ENCODE results near the gene CPA1.

The CPA1 gene

GRCh38 chr7:130356121-130356875 is 24.0 kb upstream of the CPA1 start:
- DNase-seq, result no peak

- no peak for DNase-seq
Observed at GRCh38 chr7:130356876-130357611, 23.2 kb upstream of the CPA1 start.

GRCh38 chr7:130358471-130358870 is 21.8 kb upstream of the CPA1 start:
- no peak for DNase-seq

GRCh38 chr7:130359276-130359857 is 20.9 kb upstream of the CPA1 start:
- DNase-seq, result no peak

- no peak for DNase-seq
Observed at GRCh38 chr7:130360518-130360917, 19.8 kb upstream of the CPA1 start.

GRCh38 chr7:130361681-130362080 is 18.6 kb upstream of the CPA1 start:
- DNase-seq, result no peak

GRCh38 chr7:130362251-130362816 is 18.0 kb upstream of the CPA1 start:
- no peak for DNase-seq

- DNase-seq, result no peak
Observed at GRCh38 chr7:130363026-130363847, 17.1 kb upstream of the CPA1 start.

GRCh38 chr7:130364451-130364850 is 15.8 kb upstream of the CPA1 start:
- no peak for DNase-seq

- DNase-seq, result no peak
Observed at GRCh38 chr7:130365088-130365487, 15.2 kb upstream of the CPA1 start.

GRCh38 chr7:130365511-130366441 is 14.5 kb upstream of the CPA1 start:
- no peak for DNase-seq

- no peak for DNase-seq
Observed at GRCh38 chr7:130366564-130366963, 13.7 kb upstream of the CPA1 start.

GRCh38 chr7:130367088-130367755 is 13.1 kb upstream of the CPA1 start:
- peak in 1 of 4 experiments; percentile 12 for DNase-seq

- DNase-seq, result no peak
Observed at GRCh38 chr7:130367836-130368746, 12.2 kb upstream of the CPA1 start.

GRCh38 chr7:130369110-130369711 is 11.1 kb upstream of the CPA1 start:
- DNase-seq, result no peak

- DNase-seq, result no peak
Observed at GRCh38 chr7:130369831-130370550, 10.3 kb upstream of the CPA1 start.

- DNase-seq, result no peak
Observed at GRCh38 chr7:130371046-130371445, 9.2 kb upstream of the CPA1 start.

GRCh38 chr7:130372402-130373165 is 7.7 kb upstream of the CPA1 start:
- no peak for DNase-seq
